GM18873 (cell line): Measurements from ENCODE around the gene ABLIM1.

Experiments used
- ATAC-seq: cut with Tn5 transposase; IDR thresholded peaks from one replicate; pipeline ENCODE4 v1.9.1; 2021; ENCODE audit warnings: mild to moderate bottlenecking, moderate library complexity, moderate number of reproducible peaks; ENCODE audit not compliant: unreplicated experiment, low FRiP score

Gene ABLIM1

GRCh38 chr10:114526126-114526503 is 132.0 kb downstream of the ABLIM1 start:
- ATAC-seq: peak; percentile 30

- no peak for ATAC-seq
Measured at GRCh38 chr10:114525368-114525949, 132.6 kb downstream of the ABLIM1 start.

- ATAC-seq: no peak
Measured at GRCh38 chr10:114523876-114524275, 134.2 kb downstream of the ABLIM1 start.

GRCh38 chr10:114521255-114521654 is 136.8 kb downstream of the ABLIM1 start:
- no peak for ATAC-seq

GRCh38 chr10:114520453-114520852 is 137.6 kb downstream of the ABLIM1 start:
- ATAC-seq: no peak

GRCh38 chr10:114519756-114520293 is 138.2 kb downstream of the ABLIM1 start:
- no peak for ATAC-seq

- ATAC-seq: no peak
Measured at GRCh38 chr10:114519306-114519669, 138.8 kb downstream of the ABLIM1 start.

- no peak for ATAC-seq
Measured at GRCh38 chr10:114518401-114519305, 139.4 kb downstream of the ABLIM1 start.

- ATAC-seq: no peak
Measured at GRCh38 chr10:114517368-114518250, 140.5 kb downstream of the ABLIM1 start.

- ATAC-seq: no peak
Measured at GRCh38 chr10:114516356-114516755, 141.7 kb downstream of the ABLIM1 start.

- ATAC-seq: no peak
Measured at GRCh38 chr10:114515298-114515914, 142.7 kb downstream of the ABLIM1 start.

- ATAC-seq: no peak
Measured at GRCh38 chr10:114513381-114513792, 144.7 kb downstream of the ABLIM1 start.

GRCh38 chr10:114511881-114512280 is 146.2 kb downstream of the ABLIM1 start:
- ATAC-seq: no peak

GRCh38 chr10:114508376-114508775 is 149.7 kb downstream of the ABLIM1 start:
- ATAC-seq: no peak

GRCh38 chr10:114507449-114507848 is 150.6 kb downstream of the ABLIM1 start:
- no peak for ATAC-seq

- ATAC-seq: no peak
Measured at GRCh38 chr10:114506871-114507385, 151.1 kb downstream of the ABLIM1 start.

GRCh38 chr10:114504769-114505579 is 153.1 kb downstream of the ABLIM1 start:
- no peak for ATAC-seq

- no peak for ATAC-seq
Measured at GRCh38 chr10:114502074-114502473, 156.0 kb downstream of the ABLIM1 start.

GRCh38 chr10:114501650-114502049 is 156.4 kb downstream of the ABLIM1 start:
- ATAC-seq: no peak
